HFF-Myc (cell line): ENCODE data around the gene BMERB1.

Source experiments
- DNase-seq: peaks from one replicate; pipeline ENCODE4 v3.0.0-alpha.2; 2011; ENCODE audit warnings: low read depth; ENCODE audit errors: extremely low read depth
- H3K4me3 ChIP-seq: replicated peaks from 2 replicates; pipeline ENCODE4 v1.5.1; 2011; ENCODE audit warnings: low read depth, mild to moderate bottlenecking, control low read depth, low read length
- TF ChIP-seq, protein P1 (sequence below): IDR thresholded peaks from 2 replicates; pipeline ENCODE4 v1.5.1; 2012; ENCODE audit warnings: mild to moderate bottlenecking, low read depth, low read length, control low read depth; ENCODE audit errors: missing control alignments

The BMERB1 gene

GRCh38 chr16:15457958-15458357 is 23.6 kb downstream of the BMERB1 start:
- no peak overlapping the region for H3K4me3 ChIP-seq
- TF ChIP-seq, protein P1, sequence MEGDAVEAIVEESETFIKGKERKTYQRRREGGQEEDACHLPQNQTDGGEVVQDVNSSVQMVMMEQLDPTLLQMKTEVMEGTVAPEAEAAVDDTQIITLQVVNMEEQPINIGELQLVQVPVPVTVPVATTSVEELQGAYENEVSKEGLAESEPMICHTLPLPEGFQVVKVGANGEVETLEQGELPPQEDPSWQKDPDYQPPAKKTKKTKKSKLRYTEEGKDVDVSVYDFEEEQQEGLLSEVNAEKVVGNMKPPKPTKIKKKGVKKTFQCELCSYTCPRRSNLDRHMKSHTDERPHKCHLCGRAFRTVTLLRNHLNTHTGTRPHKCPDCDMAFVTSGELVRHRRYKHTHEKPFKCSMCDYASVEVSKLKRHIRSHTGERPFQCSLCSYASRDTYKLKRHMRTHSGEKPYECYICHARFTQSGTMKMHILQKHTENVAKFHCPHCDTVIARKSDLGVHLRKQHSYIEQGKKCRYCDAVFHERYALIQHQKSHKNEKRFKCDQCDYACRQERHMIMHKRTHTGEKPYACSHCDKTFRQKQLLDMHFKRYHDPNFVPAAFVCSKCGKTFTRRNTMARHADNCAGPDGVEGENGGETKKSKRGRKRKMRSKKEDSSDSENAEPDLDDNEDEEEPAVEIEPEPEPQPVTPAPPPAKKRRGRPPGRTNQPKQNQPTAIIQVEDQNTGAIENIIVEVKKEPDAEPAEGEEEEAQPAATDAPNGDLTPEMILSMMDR: no peak
- no peak for DNase-seq

GRCh38 chr16:15459791-15460190 is 25.4 kb downstream of the BMERB1 start:
- no peak for DNase-seq
- TF ChIP-seq, protein P1: no peak
- H3K4me3 ChIP-seq: no peak overlapping the region

DNA sequence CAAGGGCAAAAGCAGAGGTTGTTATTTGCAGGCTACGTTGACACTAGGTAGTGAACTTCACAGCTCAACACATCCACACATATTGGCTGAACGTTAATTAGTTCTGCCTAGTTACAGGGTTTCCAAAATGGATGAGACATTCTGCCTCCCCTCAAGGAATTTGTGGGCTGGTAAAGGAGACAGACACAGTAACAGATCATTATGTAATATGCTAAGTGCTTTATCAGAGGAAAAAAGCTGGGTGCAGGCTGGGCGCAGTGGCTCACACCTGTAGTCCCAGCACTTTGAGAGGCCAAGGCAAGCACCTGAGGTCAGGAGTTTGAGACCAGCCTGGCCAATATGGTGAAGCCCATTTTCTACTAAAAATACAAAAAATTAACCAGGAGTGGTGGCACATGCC is 26.2 kb downstream of the BMERB1 start:
- TF ChIP-seq, protein P1: no peak
- DNase-seq: no peak
- no peak overlapping the region for H3K4me3 ChIP-seq

DNA sequence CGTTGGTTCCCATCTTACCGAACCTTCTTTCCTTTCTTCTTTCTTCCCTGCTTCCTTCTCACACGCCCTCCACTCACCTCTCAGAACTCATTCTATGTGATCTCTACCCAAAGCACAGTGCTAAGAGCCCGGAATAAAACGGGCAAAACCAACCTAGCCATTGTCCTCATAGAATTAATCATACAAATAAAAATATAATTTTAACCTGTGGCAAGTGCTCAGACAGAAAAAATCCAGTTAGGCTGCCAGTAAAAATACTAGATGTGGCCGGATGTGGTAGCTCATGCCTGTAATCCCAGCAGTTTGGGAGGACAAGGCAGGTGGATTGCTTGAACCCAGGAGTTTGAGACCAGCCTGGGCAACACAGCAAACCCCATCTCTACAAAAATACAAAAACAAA is 27.0 kb downstream of the BMERB1 start:
- DNase-seq: no peak
- TF ChIP-seq, protein P1: no peak
- no peak overlapping the region for H3K4me3 ChIP-seq

GRCh38 chr16:15464401-15465186 is 30.2 kb downstream of the BMERB1 start:
- TF ChIP-seq, protein P1: no peak
- no peak overlapping the region for H3K4me3 ChIP-seq
- no peak for DNase-seq

GRCh38 chr16:15466131-15466530 is 31.7 kb downstream of the BMERB1 start:
- H3K4me3 ChIP-seq: no peak overlapping the region
- no peak for DNase-seq
- TF ChIP-seq, protein P1: no peak
